IMR-90 (cell line): Measurements from ENCODE around the gene PRKCH. TPM values are rescaled to one million over a fixed set of nuclear protein-coding genes. Genes with fewer than 3 reads are reported as not detected.
A peak's percentile ranks its signal among the peaks of the same experiment; 100 is the strongest.

Experiments used
- ATAC-seq: fragments of 200-7000 bp; cut with Tn5 transposase; 2 replicates; pipeline ENCODE4 v1.9.1; 2020; ENCODE audit warnings: low read depth, mild to moderate bottlenecking, moderate library complexity
- BruUV-seq: library from RNA; stranded (reverse); fragments of 400-500 nt; replicated peaks from 2 replicates; lab custom pipeline; 2021; lab: Mats Ljungman, UMichigan
- CTCF ChIA-PET: fragments of 300-600 bp; formaldehyde crosslinking; extraction: SDS; loops from one replicate; lab custom pipeline; 2021; ENCODE audit warnings: antibody characterized with exemption; lab: Yijun Ruan, JAX
- POLR2A ChIA-PET: fragments of 300-600 bp; sonication (Branson Sonifier 250); formaldehyde crosslinking; loops from one replicate; lab custom pipeline; 2022; ENCODE audit warnings: antibody characterized with exemption; ENCODE audit not compliant: unreplicated experiment; lab: Charles Lee
- DNase-seq: peaks from one replicate; pipeline ENCODE4 v3.0.0; 2013
- H2AFZ ChIP-seq: replicated peaks from 2 replicates; pipeline ENCODE3; 2013; ENCODE audit warnings: low read length, mild to moderate bottlenecking; ENCODE audit not compliant: poor library complexity
- H2AK5ac ChIP-seq: 2 replicates; pipeline ENCODE4 v1.6.1; 2013; ENCODE audit warnings: low read depth, low read length, inconsistent platforms
- H2AK9ac ChIP-seq: replicated peaks from 2 replicates; pipeline ENCODE3; 2013; ENCODE audit warnings: mild to moderate bottlenecking, low read depth, low read length, moderate library complexity; ENCODE audit not compliant: poor library complexity
- H2BK120ac ChIP-seq: 2 replicates; pipeline ENCODE4 v1.6.1; 2013; ENCODE audit warnings: low read depth, low read length, inconsistent platforms
- H2BK15ac ChIP-seq: 3 replicates; pipeline ENCODE4 v1.6.1; 2013; ENCODE audit warnings: low read depth, low read length, inconsistent platforms
- H2BK20ac ChIP-seq: 2 replicates; pipeline ENCODE4 v1.6.1; 2013; ENCODE audit warnings: low read depth, mild to moderate bottlenecking, inconsistent platforms, low read length, moderate library complexity
- H2BK5ac ChIP-seq: 2 replicates; pipeline ENCODE4 v1.6.1; 2013; ENCODE audit warnings: mild to moderate bottlenecking, low read depth, low read length, inconsistent platforms; ENCODE audit not compliant: poor library complexity, severe bottlenecking
- H3K14ac ChIP-seq: replicated peaks from 2 replicates; pipeline ENCODE4 v1.6.1; 2013; ENCODE audit warnings: low read depth, low read length, inconsistent platforms
- H3K18ac ChIP-seq: 2 replicates; pipeline ENCODE4 v1.6.1; 2013; ENCODE audit warnings: low read depth, low read length, control low read depth
- H3K23ac ChIP-seq: 2 replicates; pipeline ENCODE4 v1.6.1; 2013; ENCODE audit warnings: low read depth, low read length, inconsistent platforms
- H3K27ac ChIP-seq: 2 replicates; pipeline ENCODE4 v1.5.1; 2013; ENCODE audit warnings: mild to moderate bottlenecking, control low read depth, low read length; ENCODE audit not compliant: insufficient read depth
- H3K27me3 ChIP-seq: 2 replicates; pipeline ENCODE4 v1.6.1; 2013; ENCODE audit warnings: low read length; ENCODE audit not compliant: control insufficient read depth, insufficient read depth
- H3K36me3 ChIP-seq: 2 replicates; pipeline ENCODE4 v1.6.1; 2013; ENCODE audit warnings: low read length, mixed read lengths; ENCODE audit not compliant: control insufficient read depth, insufficient read depth
- H3K4ac ChIP-seq: 2 replicates; pipeline ENCODE4 v1.6.1; 2013; ENCODE audit warnings: low read depth, low read length, inconsistent platforms
- H3K4me1 ChIP-seq: 2 replicates; pipeline ENCODE4 v1.6.1; 2013; ENCODE audit warnings: low read length, mixed read lengths; ENCODE audit not compliant: control insufficient read depth, insufficient read depth
- H3K4me2 ChIP-seq: 2 replicates; pipeline ENCODE4 v1.6.1; 2013; ENCODE audit warnings: low read depth, mild to moderate bottlenecking, control low read depth, low read length, moderate library complexity
- H3K4me3 ChIP-seq: 2 replicates; pipeline ENCODE4 v1.5.1; 2013; ENCODE audit warnings: low read depth, mild to moderate bottlenecking, control low read depth, low read length, moderate library complexity; ENCODE audit not compliant: insufficient read depth
- H3K56ac ChIP-seq: 2 replicates; pipeline ENCODE4 v1.6.1; 2013; ENCODE audit warnings: low read length, inconsistent platforms; ENCODE audit not compliant: insufficient read depth; ENCODE audit errors: extremely low read depth
- H3K79me1 ChIP-seq, 2 experiments: 2 replicates each; pipeline ENCODE4 v1.6.1; 2013; ENCODE audit warnings: low read length in 2 of 2, inconsistent platforms in 1 of 2, low read depth in 1 of 2
- H3K9ac ChIP-seq: 2 replicates; pipeline ENCODE4 v1.6.1; 2013; ENCODE audit warnings: low read depth, low read length, control low read depth
- H3K9me1 ChIP-seq: 2 replicates; pipeline ENCODE4 v1.6.1; 2013; ENCODE audit warnings: low read length, inconsistent platforms; ENCODE audit not compliant: insufficient read depth
- H3K9me3 ChIP-seq: 2 replicates; pipeline ENCODE4 v1.6.1; 2013; ENCODE audit warnings: low read length; ENCODE audit not compliant: control insufficient read depth, insufficient read depth
- H4K20me1 ChIP-seq: 2 replicates; pipeline ENCODE4 v1.6.1; 2013; ENCODE audit warnings: low read length, inconsistent platforms; ENCODE audit not compliant: insufficient read depth
- H4K5ac ChIP-seq: 2 replicates; pipeline ENCODE4 v1.6.1; 2013; ENCODE audit warnings: mild to moderate bottlenecking, low read depth, low read length, control low read depth
- H4K8ac ChIP-seq, 2 experiments: 2 replicates each; pipeline ENCODE4 v1.6.1; 2013; ENCODE audit warnings: low read depth in 2 of 2, low read length in 2 of 2, control low read depth in 1 of 2, inconsistent platforms in 1 of 2
- H4K91ac ChIP-seq: 2 replicates; pipeline ENCODE4 v1.6.1; 2013; ENCODE audit warnings: low read depth, low read length, inconsistent platforms; ENCODE audit not compliant: insufficient read depth
- BHLHE40 ChIP-seq: fragments of 150-350 bp; IDR thresholded peaks from 2 replicates; pipeline ENCODE4 v1.6.1; 2016; ENCODE audit warnings: mild to moderate bottlenecking, low read depth, low read length
- CEBPB ChIP-seq: IDR thresholded peaks from 2 replicates; pipeline ENCODE4 v1.6.1; 2012; ENCODE audit warnings: low read depth, low read length, improper control_type of control experiment
- CTCF ChIP-seq: conservative IDR thresholded peaks from 2 replicates; pipeline ENCODE4 v1.5.1; 2012; ENCODE audit warnings: mild to moderate bottlenecking, low read depth, low read length, improper control_type of control experiment
- FOS ChIP-seq: fragments of 150-350 bp; IDR thresholded peaks from 2 replicates; pipeline ENCODE4 v1.6.1; 2016; ENCODE audit warnings: low read depth, low read length
- MAFK ChIP-seq: IDR thresholded peaks from 2 replicates; pipeline ENCODE4 v1.6.1; 2012; ENCODE audit warnings: low read depth, low read length, improper control_type of control experiment
- NFE2L2 ChIP-seq: fragments of 150-350 bp; IDR thresholded peaks from 2 replicates; pipeline ENCODE4 v1.6.1; 2016; ENCODE audit warnings: low read depth, mild to moderate bottlenecking, low read length
- POLR2A ChIP-seq: IDR thresholded peaks from 2 replicates; pipeline ENCODE4 v1.6.1; 2012; ENCODE audit warnings: mild to moderate bottlenecking, low read depth, low read length
- RAD21 ChIP-seq: IDR thresholded peaks from 2 replicates; pipeline ENCODE4 v1.6.1; 2012; ENCODE audit warnings: low read length, improper control_type of control experiment
- RCOR1 ChIP-seq: IDR thresholded peaks from 2 replicates; pipeline ENCODE4 v1.6.1; 2012; ENCODE audit warnings: mild to moderate bottlenecking, low read length, improper control_type of control experiment; ENCODE audit not compliant: insufficient replicate concordance
- RFX5 ChIP-seq: IDR thresholded peaks from 2 replicates; pipeline ENCODE4 v1.8.0; 2012; ENCODE audit warnings: low read depth, mild to moderate bottlenecking, low read length, moderate library complexity
- SMC3 ChIP-seq: fragments of 150-350 bp; IDR thresholded peaks from 2 replicates; pipeline ENCODE4 v1.6.1; 2016; ENCODE audit warnings: low read depth, mild to moderate bottlenecking, antibody characterized with exemption, low read length, moderate library complexity
- USF2 ChIP-seq: fragments of 150-350 bp; IDR thresholded peaks from 2 replicates; pipeline ENCODE4 v1.6.1; 2017; ENCODE audit warnings: mild to moderate bottlenecking, antibody characterized with exemption, low read length, low read depth
- WGBS, 2 experiments: methylation state at CpG; one replicate each; pipeline versions ENCODE4 v1.1.5 to v1.1.7; 2013; ENCODE audit warnings: missing lambda C conversion rate in 2 of 2; ENCODE audit not compliant: insufficient read length in 1 of 2; ENCODE audit errors: extremely low coverage in 2 of 2; 5-methylcytosine and 5-hydroxymethylcytosine counted together
- dilution Hi-C: fragments of 300-500 bp; cut with HindIII; formaldehyde crosslinking; loops from one replicate; pipeline ENCODE4 v1.14.3; 2018; ENCODE audit warnings: low sequenced_read_pairs; ENCODE audit not compliant: unreplicated experiment
- in situ Hi-C: fragments of 300-500 bp; cut with MboI; formaldehyde crosslinking; loops from 3 replicates; pipeline ENCODE4 v1.14.3; 2019; ENCODE audit warnings: low sequenced_read_pairs, inconsistent platforms, mixed read lengths
- intact Hi-C: fragments of 100-400 bp; cut with micrococcal nuclease; formaldehyde crosslinking; loops from 2 replicates; pipeline ENCODE4 v1.10.0; 2022
- polyA plus RNA-seq, 3 experiments: library from polyadenylated mRNA; depleted of rRNA; stranded (reverse); fragments of >200 nt; gene quantifications; 2 replicates each; pipeline ENCODE4 v1.2.3, GENCODE V29; 2012; ENCODE audit warnings: low replicate concordance in 1 of 3
- total RNA-seq: library from RNA; depleted of rRNA; stranded (reverse); fragments of >200 nt; gene quantifications from 2 replicates; pipeline ENCODE4 v1.2.3, GENCODE V29; 2012

Gene PRKCH
- total and polyA plus RNA-seq, 2 of the 4 experiments (the other 2 are of a cell fraction): 1.6 to 2.3 TPM

GRCh38 chr14:61279082-61279481 is 42.3 kb upstream of the PRKCH start:
- Histone ChIP-seq H4K91ac (no peak overlapping the region), H3K79me1 (no peaks in the 10 kb centered on the region), H3K4me2 (no peak overlapping the region), H4K20me1 (no peaks in the 10 kb centered on the region), H2AK5ac (no peak overlapping the region), H3K4ac (no peak overlapping the region), H3K56ac (no peak overlapping the region), H2AFZ (no peak overlapping the region), H3K23ac (0 out of 2 replicates have a peak overlapping the region, but pooled peaks have one; percentile 15), H3K18ac (no peak overlapping the region), H2BK20ac (no peak overlapping the region), H2BK120ac (no peak overlapping the region), H3K4me3 (no peak overlapping the region), H4K5ac (no peak overlapping the region), H3K14ac (no peak overlapping the region), H2BK5ac (no peak overlapping the region), H3K27ac (no peak overlapping the region), H2AK9ac (no peak overlapping the region), H4K8ac (no peak overlapping the region), H3K36me3 (no peaks in the 10 kb centered on the region), H3K9me3 (peaks cover 8% of the 10 kb centered on the region; the same call in 1 of the 2 replicates), H3K9me1 (no peaks in the 10 kb centered on the region), H3K4me1 (no peaks in the 10 kb centered on the region), H3K27me3 (peaks cover 29% of the 10 kb centered on the region), H3K9ac (no peak overlapping the region), H2BK15ac (no peak overlapping the region; the same call in 2 of the 3 replicates)
- intact Hi-C loops: no loop called here
- WGBS, 2 experiments: 83% methylated on average over 3 of the region's 5 CpGs; no CpG with 5 or more reads in 1 of the 2 experiments
- CTCF ChIA-PET: interaction anchor here (0.6 kb wide), 1 partner anchor 293 kb away, joined by 3 read pairs; no protein-coding TSS in a partner anchor
- dilution Hi-C loops: no loop called here
- TF ChIP-seq RAD21 (no peak), FOS (no peak), CEBPB (no peak), POLR2A (no peak), CTCF (no peak), RCOR1 (no peak), SMC3 (no peak), MAFK (no peak), BHLHE40 (no peak), NFE2L2 (no peak), RFX5 (no peak), USF2 (no peak)
- no TSS peak for BruUV-seq
- ATAC-seq: no peak
- POLR2A ChIA-PET: no interaction called here
- no peak for DNase-seq
- in situ Hi-C loops: no loop called here
